Neuronal stem cell (in vitro differentiated cells): ENCODE results near the gene MRPL33.

ENCODE experiments used
- DNase-seq: peaks from one replicate; pipeline ENCODE4 v3.0.0-alpha.2; 2013; ENCODE audit warnings: low spot score
- H2AFZ ChIP-seq: one replicate; pipeline ENCODE4 v1.6.1; 2013; ENCODE audit warnings: mild to moderate bottlenecking, low read length, inconsistent platforms
- H2AK5ac ChIP-seq: 2 replicates; pipeline ENCODE4 v1.6.1; 2013; ENCODE audit warnings: low read depth, mild to moderate bottlenecking, inconsistent platforms, low read length, moderate library complexity, mixed read lengths
- H2BK120ac ChIP-seq: 2 replicates; pipeline ENCODE4 v1.6.1; 2013; ENCODE audit warnings: low read depth, mild to moderate bottlenecking, inconsistent platforms, low read length, moderate library complexity, mixed read lengths
- H2BK12ac ChIP-seq: one replicate; pipeline ENCODE4 v1.6.1; 2013; ENCODE audit warnings: low read length, inconsistent platforms
- H2BK15ac ChIP-seq: 2 replicates; pipeline ENCODE4 v1.6.1; 2013; ENCODE audit warnings: mild to moderate bottlenecking, low read length, inconsistent platforms, mixed read lengths
- H2BK5ac ChIP-seq: one replicate; pipeline ENCODE4 v1.6.1; 2013; ENCODE audit warnings: inconsistent platforms, mild to moderate bottlenecking, low read length, moderate library complexity
- H3K14ac ChIP-seq: one replicate; pipeline ENCODE4 v1.6.1; 2013; ENCODE audit warnings: low read length, inconsistent platforms
- H3K18ac ChIP-seq: 2 replicates; pipeline ENCODE4 v1.6.1; 2013; ENCODE audit warnings: low read length, inconsistent platforms
- H3K23ac ChIP-seq: 2 replicates; pipeline ENCODE4 v1.6.1; 2013; ENCODE audit warnings: low read depth, mild to moderate bottlenecking, mixed read lengths, low read length, inconsistent platforms; ENCODE audit not compliant: poor library complexity
- H3K27ac ChIP-seq: replicated peaks from 3 replicates; pipeline ENCODE4 v1.5.1; 2013; ENCODE audit warnings: low read length, inconsistent platforms
- H3K27me3 ChIP-seq, 3 experiments: 2 replicates each; pipeline ENCODE4 v1.6.1; 2013; ENCODE audit warnings: low read length in 3 of 3, mild to moderate bottlenecking in 2 of 3, inconsistent platforms in 1 of 3, low read depth in 1 of 3, mixed read lengths in 1 of 3, moderate library complexity in 1 of 3; ENCODE audit not compliant: control insufficient read depth in 3 of 3, insufficient read depth in 3 of 3
- H3K36me3 ChIP-seq, 2 donors: replicated peaks in 1 of 2; 2 replicates each; pipeline ENCODE4 v1.6.1; 2013; ENCODE audit warnings: low read length in 2 of 2; ENCODE audit not compliant: control insufficient read depth in 2 of 2, insufficient read depth in 2 of 2
- H3K4ac ChIP-seq: 2 replicates; pipeline ENCODE4 v1.6.1; 2013; ENCODE audit warnings: inconsistent platforms, mild to moderate bottlenecking, low read length, moderate library complexity
- H3K4me1 ChIP-seq, 2 donors: 1 replicate in 1 of 2; 2 replicates in 1 of 2; pipeline ENCODE4 v1.6.1; 2013; ENCODE audit warnings: low read length in 2 of 2, low read depth in 1 of 2; ENCODE audit not compliant: control insufficient read depth in 2 of 2, insufficient read depth in 1 of 2
- H3K4me2 ChIP-seq: one replicate; pipeline ENCODE4 v1.6.1; 2013; ENCODE audit warnings: mild to moderate bottlenecking, low read length, inconsistent platforms; ENCODE audit not compliant: insufficient read depth, poor library complexity, severe bottlenecking
- H3K4me3 ChIP-seq, 2 donors: 2 replicates each; pipeline ENCODE4 v1.5.1; 2013; ENCODE audit warnings: low read length in 2 of 2, mild to moderate bottlenecking in 2 of 2, inconsistent platforms in 1 of 2, moderate library complexity in 1 of 2
- H3K79me1 ChIP-seq: one replicate; pipeline ENCODE4 v1.6.1; 2013; ENCODE audit warnings: low read depth, mild to moderate bottlenecking, inconsistent platforms, low read length, moderate library complexity
- H3K9ac ChIP-seq: one replicate; pipeline ENCODE4 v1.6.1; 2013; ENCODE audit warnings: mild to moderate bottlenecking, low read depth, low read length, inconsistent platforms; ENCODE audit not compliant: poor library complexity
- H3K9me3 ChIP-seq, 2 donors: replicated peaks in 1 of 2; 2 replicates each; pipeline versions ENCODE3 to v1.6.1; 2013; ENCODE audit warnings: low read length in 2 of 2, mild to moderate bottlenecking in 2 of 2, inconsistent platforms in 1 of 2, low read depth in 1 of 2, mixed read lengths in 1 of 2, moderate library complexity in 1 of 2; ENCODE audit not compliant: control insufficient read depth in 2 of 2, insufficient read depth in 1 of 2
- H4K8ac ChIP-seq: one replicate; pipeline ENCODE4 v1.6.1; 2013; ENCODE audit warnings: low read depth, mild to moderate bottlenecking, inconsistent platforms, low read length, moderate library complexity
- H4K91ac ChIP-seq: one replicate; pipeline ENCODE4 v1.6.1; 2013; ENCODE audit warnings: low read length, low read depth, mild to moderate bottlenecking, inconsistent platforms; ENCODE audit not compliant: poor library complexity
- WGBS, 2 donors: extraction: QIAGEN DNeasy Blood & Tissue Kit; methylation state at CpG; one replicate each; pipeline ENCODE4 v1.1.7; 2013; ENCODE audit warnings: missing lambda C conversion rate in 2 of 2, mixed read lengths in 1 of 2; ENCODE audit not compliant: insufficient read length in 2 of 2, insufficient replicate concordance in 1 of 2; ENCODE audit errors: extremely low coverage in 2 of 2; 5-methylcytosine and 5-hydroxymethylcytosine counted together

The MRPL33 gene

DNA sequence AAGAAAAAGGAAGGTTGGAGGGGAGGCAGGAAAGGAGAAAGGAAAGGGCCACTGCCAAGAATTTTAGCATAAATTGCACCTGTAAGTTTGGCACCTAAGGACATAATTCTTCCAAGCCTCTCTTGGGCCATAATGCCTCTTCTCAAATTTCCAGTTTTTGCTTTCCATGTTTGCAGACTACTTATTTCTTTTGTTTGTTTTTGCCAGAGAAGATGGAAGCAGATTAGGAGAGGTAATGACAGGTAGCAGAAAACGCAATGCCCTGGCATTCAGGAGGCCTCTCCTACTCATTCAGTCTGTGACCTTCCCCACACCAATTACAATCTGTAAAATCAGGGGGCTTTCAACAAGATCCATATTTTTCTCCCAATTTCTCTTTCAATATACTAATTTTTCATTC is 56.8 kb downstream of the MRPL33 start:
- H3K4me2 ChIP-seq, result no peak overlapping the region
- no peak overlapping the region for H3K23ac ChIP-seq
- no peak overlapping the region for H3K18ac ChIP-seq
- no peak overlapping the region for H3K4ac ChIP-seq
- no peak overlapping the region for H2AK5ac ChIP-seq
- no peak overlapping the region for H3K14ac ChIP-seq
- no peak overlapping the region for H2AFZ ChIP-seq
- H3K9ac ChIP-seq, result no peak overlapping the region
- H3K4me3 ChIP-seq, result no peak overlapping the region
- no peak overlapping the region for H4K8ac ChIP-seq
- no peak overlapping the region for H3K27ac ChIP-seq
- no CpG with 5 or more reads among the region's 1 CpG for WGBS, 2 donors
- H3K27me3 ChIP-seq, result no peaks in the 10 kb centered on the region
- no peak overlapping the region for H2BK120ac ChIP-seq
- H3K9me3 ChIP-seq, result peaks cover 2 to 7% of the 10 kb centered on the region in 2 donors
- no peak overlapping the region for H4K91ac ChIP-seq
- no peak overlapping the region for H2BK5ac ChIP-seq
- H3K4me1 ChIP-seq, result no peaks in the 10 kb centered on the region
- no peak for DNase-seq
- H2BK15ac ChIP-seq, result no peak overlapping the region
- no peak overlapping the region for H2BK12ac ChIP-seq
- H3K79me1 ChIP-seq, result no peaks in the 10 kb centered on the region
- H3K36me3 ChIP-seq, result no peaks in the 10 kb centered on the region
